GM19438 (cell line): Measurements from ENCODE around the gene ESPNL.
"Not testable (repeated sequence)": the region's sequence is repeated elsewhere in the genome, so short reads cannot be mapped to it uniquely, and the experiment has no call there.

Source experiments
- ATAC-seq: cut with Tn5 transposase; IDR thresholded peaks from one replicate; pipeline ENCODE4 v1.9.1; 2021; ENCODE audit warnings: low read depth; ENCODE audit not compliant: unreplicated experiment

Gene ESPNL

GRCh38 chr2:238114331-238114841 is 14.2 kb downstream of the ESPNL start:
- ATAC-seq, result no peak

GRCh38 chr2:238114851-238115660 is 14.9 kb downstream of the ESPNL start:
- ATAC-seq, result no peak

DNA sequence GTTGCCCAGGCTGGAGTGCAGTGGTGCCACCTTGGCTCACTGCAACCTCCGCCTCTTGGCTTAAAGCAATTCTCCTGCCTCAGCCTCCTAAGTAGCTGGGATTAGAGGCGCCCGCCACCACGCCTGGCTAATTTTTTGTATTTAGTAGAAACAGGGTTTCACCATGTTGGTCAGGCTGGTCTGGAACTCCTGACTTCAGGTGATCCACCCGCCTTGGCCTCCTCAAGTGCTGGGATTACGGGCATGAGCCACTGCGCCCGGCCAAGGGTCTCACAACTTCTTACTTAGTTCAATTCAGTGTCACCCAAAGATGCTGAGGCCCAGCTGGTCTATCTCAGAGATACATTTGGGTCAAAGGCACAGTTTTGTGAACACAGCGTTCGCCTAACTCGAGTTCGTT is 15.6 kb downstream of the ESPNL start:
- ATAC-seq, result not testable (repeated sequence)

GRCh38 chr2:238116298-238117198 is 16.4 kb downstream of the ESPNL start:
- no peak for ATAC-seq

DNA sequence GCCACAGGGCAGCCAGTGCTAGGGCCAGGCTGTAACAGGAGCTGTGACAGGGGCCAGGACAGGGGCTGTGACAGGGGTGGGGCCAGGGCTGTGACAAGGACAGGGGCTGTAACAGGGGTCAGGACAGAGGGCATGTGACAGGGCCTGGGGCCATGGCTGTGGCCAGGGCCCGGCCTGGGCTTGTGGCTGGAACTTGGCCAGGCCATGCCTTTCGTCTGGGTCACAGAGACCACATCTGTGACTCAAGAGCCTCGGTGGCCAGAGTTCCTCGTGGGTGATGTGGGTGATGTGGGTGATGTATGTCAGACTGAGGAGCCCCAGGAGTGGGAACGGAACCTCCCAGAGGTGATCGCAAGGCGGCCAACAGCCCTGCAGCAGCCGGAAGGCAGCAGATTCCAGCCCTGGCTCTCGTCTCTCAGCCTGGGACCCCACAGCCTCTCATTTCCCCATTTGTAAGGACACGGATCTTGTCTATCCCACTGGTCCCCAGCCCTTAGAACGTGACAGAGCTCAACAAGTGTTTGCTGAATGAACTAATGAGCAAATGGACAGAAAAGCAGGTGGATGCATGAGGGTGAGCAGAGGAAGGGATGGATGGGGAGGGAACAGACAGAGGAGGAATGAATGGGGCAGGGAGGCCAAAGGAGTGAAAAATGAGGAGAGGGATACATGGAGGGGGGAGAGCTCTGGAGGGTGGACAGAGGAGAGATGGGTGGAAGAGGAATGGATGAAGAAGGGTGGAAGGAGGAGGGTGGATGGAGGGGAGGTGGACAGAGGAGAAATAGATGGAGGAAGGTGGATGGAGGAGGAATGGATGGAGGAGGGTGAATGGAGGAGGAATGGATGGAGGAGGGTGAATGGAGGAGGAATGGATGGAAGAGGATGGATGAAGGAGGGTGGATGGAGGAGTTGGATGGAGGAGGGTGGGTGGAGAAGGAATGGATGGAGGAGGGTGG is 17.3 kb downstream of the ESPNL start:
- ATAC-seq, result no peak

- ATAC-seq, result no peak
Observed at GRCh38 chr2:238119756-238120462, 19.8 kb downstream of the ESPNL start.

GRCh38 chr2:238120463-238121298 is 20.5 kb downstream of the ESPNL start:
- no peak for ATAC-seq

- no peak for ATAC-seq
Observed at GRCh38 chr2:238121511-238122286, 21.6 kb downstream of the ESPNL start.

GRCh38 chr2:238122287-238123217 is 22.4 kb downstream of the ESPNL start:
- ATAC-seq, result no peak

- no peak for ATAC-seq
Observed at GRCh38 chr2:238123218-238123971, 23.3 kb downstream of the ESPNL start.

DNA sequence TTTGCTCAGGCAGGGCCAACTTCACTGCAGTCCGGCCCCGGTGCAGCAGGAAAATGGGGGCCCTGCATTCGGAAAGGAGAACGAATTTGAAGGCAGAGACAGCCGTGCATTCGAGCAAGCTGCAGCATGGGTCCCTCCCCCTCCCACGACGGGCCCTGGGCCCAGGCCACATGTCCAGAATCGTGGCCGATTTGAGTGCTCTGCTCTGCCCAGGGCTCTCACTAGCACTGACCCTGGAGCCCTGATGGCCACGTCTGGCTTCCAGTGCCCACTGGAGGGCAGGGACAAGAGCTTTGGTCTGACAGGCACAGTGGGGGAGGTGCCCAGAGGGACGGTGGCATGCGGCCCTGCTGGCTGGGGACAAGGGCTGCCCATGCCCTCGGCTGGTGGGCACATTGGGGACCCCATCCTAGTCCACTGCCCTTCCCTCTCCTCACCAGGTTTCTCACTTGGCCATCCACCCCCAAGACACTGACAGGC is 23.9 kb downstream of the ESPNL start:
- no peak for ATAC-seq

DNA sequence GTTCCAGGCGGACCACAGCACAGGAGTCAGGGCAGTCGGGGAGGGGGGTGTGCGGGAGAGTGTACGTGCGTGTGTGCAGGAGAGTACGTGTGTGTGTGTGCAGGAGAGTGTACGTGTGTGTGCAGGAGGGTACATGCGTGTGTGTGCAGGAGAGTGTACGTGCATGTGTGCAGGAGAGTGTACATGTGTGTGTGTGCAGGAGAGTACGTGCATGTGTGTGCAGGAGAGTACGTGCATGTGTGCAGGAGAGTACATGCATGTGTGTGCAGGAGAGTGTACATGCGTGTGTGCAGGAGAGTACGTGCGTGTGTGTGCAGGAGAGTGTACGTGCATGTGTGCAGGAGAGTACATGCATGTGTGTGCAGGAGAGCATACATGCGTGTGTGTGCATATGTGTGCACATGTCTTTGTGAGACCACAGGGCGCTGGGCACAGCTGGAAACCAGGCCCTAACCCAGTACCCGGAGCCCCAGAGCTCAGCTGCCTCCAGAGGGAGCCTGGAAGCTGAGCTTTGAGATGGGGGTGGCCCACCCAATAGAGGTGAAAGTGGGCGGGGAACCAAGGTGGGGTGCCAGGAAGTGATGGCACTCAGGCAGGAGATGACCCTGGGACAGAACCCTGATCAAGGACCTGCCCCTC is 24.5 kb downstream of the ESPNL start:
- no peak for ATAC-seq

- no peak for ATAC-seq
Observed at GRCh38 chr2:238125127-238125885, 25.2 kb downstream of the ESPNL start.

- no peak for ATAC-seq
Observed at GRCh38 chr2:238126338-238126737, 26.2 kb downstream of the ESPNL start.

GRCh38 chr2:238126775-238127164 is 26.6 kb downstream of the ESPNL start:
- ATAC-seq, result no peak
